Ovary (tissue), 9 donors: ENCODE results near the gene COL18A1. TPM values are rescaled to one million over a fixed set of nuclear protein-coding genes. Genes with fewer than 3 reads are reported as not detected.

Experiments used
- DNase-seq, 5 donors: peaks; one replicate each; pipeline ENCODE4 v3.0.0-alpha.2; 2019 to 2020
- H3K27ac ChIP-seq, 2 donors: fragments of 200-600 bp; one replicate each; pipeline versions ENCODE4 v1.5.1 to v1.8.0; 2019 to 2022
- H3K27me3 ChIP-seq: fragments of 200-600 bp; one replicate; pipeline ENCODE4 v1.8.0; 2022
- H3K36me3 ChIP-seq: fragments of 200-600 bp; sonication (generic); one replicate; pipeline ENCODE4 v1.5.1; 2019
- H3K4me1 ChIP-seq: one replicate; pipeline ENCODE4 v1.8.1; 2013; ENCODE audit warnings: mild to moderate bottlenecking, moderate library complexity; ENCODE audit not compliant: insufficient read depth
- H3K4me3 ChIP-seq: fragments of 200-600 bp; sonication (generic); one replicate; pipeline ENCODE4 v1.5.1; 2017
- H3K9me3 ChIP-seq, 2 donors: fragments of 200-600 bp in 1 of 2; sonication (generic) in 1 of 2; one replicate each; pipeline versions ENCODE4 v1.5.1 to v1.8.1; 2013 to 2019; ENCODE audit warnings: mild to moderate bottlenecking in 1 of 2, moderate library complexity in 1 of 2
- EP300 ChIP-seq: sonication (generic); formaldehyde crosslinking; IDR thresholded peaks from one replicate; pipeline ENCODE4 v1.6.1; 2017; ENCODE audit warnings: antibody characterized with exemption
- POLR2A ChIP-seq: fragments of 450-650 bp; IDR thresholded peaks from one replicate; pipeline ENCODE4 v1.6.1; 2017; ENCODE audit warnings: antibody characterized with exemption, mild to moderate bottlenecking, moderate library complexity
- WGBS, 3 donors: extraction: QIAGEN DNeasy Blood & Tissue Kit in 1 of 3; methylation state at CpG; one replicate each; pipeline versions ENCODE4 v1.1.5 to v1.1.7; 2013 to 2017; 5-methylcytosine and 5-hydroxymethylcytosine counted together
- intact Hi-C, 4 donors: fragments of 100-400 bp; cut with DNase I; formaldehyde crosslinking; loops; one replicate each; pipeline versions ENCODE4 v1.11.0 to v1.15.1; 2022 to 2023
- polyA plus RNA-seq, 2 donors: library from polyadenylated mRNA; stranded (reverse); fragments of 200-250 nt in 1 of 2; fragments of 350-450 nt in 1 of 2; fragmentation: Illumina TruSeq in 1 of 2; extraction: RNeasy Lipid Tissue Mini Kit (QIAGEN cat#74804) in 1 of 2; gene quantifications; one replicate each; pipeline ENCODE4 v1.2.3, GENCODE V29; 2013 to 2014
- total RNA-seq, 7 donors: library from RNA; depleted of rRNA in 2 of 7; stranded (reverse); fragments of >200 nt in 2 of 7; fragmentation: NEBNext Ultra II Directional in 3 of 7; extraction: Animal tissue kit (Norgen Biotek cat#: 25700) in 3 of 7; gene quantifications; one replicate each; pipeline versions ENCODE4 v1.1.0 to v1.2.4, GENCODE V29; 2016 to 2023
- TF ChIP-seq, protein P1 (sequence below), 3 donors: fragments of 450-650 bp in 2 of 3; fragments of 200-600 bp in 1 of 3; IDR thresholded peaks; one replicate each; pipeline versions ENCODE4 v1.5.1 to v1.8.0; 2016 to 2022; ENCODE audit warnings: antibody characterized with exemption in 3 of 3, mild to moderate bottlenecking in 1 of 3
- donor health status: DM: no; HTN: no; CAD: no; lungs with moderate emphysema.
- donor health status: DM: no; HTN: no; CAD: no.
- donor health status: Bipolar disorder and iron deficiency.
- donor health status: DM: yes; HTN: yes; CAD: no.
- donor health status: DM: no; HTN: no; CAD: no.
- donor health status: DM: yes; HTN: yes; CAD: no.

Gene COL18A1
- total and polyA plus RNA-seq, 9 donors = 11.1 to 353 (median 268) TPM

DNA sequence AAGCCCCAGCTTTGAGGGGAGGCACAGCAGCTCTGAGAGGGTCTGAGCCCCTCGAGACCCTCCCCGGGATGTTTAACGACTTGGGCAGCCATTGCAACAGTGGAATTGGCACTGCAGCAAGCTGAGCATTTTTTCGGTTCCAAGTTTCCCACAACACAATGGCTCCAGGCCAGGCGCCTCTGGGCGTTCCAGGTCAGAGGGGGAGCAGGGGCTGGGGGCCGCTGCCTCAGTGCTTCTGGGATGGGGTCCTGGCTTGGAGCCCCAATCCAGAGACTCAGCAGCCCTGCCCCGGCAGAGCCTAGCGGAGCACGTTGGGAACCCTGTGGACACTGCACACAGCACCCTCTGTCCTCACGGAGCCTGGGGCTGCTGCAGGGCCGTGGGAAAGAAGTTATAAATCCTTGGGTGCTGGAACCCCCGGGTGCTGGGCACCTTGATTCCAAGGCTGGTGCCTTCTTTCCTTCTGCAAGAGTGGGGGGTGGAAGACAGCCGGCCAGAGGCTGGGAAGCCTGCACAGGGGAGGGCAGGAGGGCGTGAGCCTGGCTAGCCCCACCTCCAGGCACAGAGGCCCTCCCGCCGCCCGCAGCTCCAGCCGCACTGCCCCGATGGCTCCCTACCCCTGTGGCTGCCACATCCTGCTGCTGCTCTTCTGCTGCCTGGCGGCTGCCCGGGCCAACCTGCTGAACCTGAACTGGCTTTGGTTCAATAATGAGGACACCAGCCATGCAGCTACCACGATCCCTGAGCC, 50.1 kb downstream of the COL18A1 start:
- peak in 2 of 5 donors; percentile 55 to 75 for DNase-seq
- no peak for TF ChIP-seq EP300
- no peaks in the 10 kb centered on the region for H3K36me3 ChIP-seq
- H3K9me3 ChIP-seq = no peaks in the 10 kb centered on the region
- intact Hi-C loops = loop anchor here in 1 of 4 donors (10.0 kb wide), 1 partner anchor 310 kb away; no protein-coding TSS in a partner anchor
- peaks cover 18% of the 10 kb centered on the region for H3K4me1 ChIP-seq
- no peak overlapping the region for H3K27ac ChIP-seq
- 6 to 9% (median 7%) methylated on average over 23 of the region's 23 CpGs for WGBS, 3 donors
- H3K27me3 ChIP-seq = no peaks in the 10 kb centered on the region
- peak overlapping the region; percentile 27 for H3K4me3 ChIP-seq

DNA sequence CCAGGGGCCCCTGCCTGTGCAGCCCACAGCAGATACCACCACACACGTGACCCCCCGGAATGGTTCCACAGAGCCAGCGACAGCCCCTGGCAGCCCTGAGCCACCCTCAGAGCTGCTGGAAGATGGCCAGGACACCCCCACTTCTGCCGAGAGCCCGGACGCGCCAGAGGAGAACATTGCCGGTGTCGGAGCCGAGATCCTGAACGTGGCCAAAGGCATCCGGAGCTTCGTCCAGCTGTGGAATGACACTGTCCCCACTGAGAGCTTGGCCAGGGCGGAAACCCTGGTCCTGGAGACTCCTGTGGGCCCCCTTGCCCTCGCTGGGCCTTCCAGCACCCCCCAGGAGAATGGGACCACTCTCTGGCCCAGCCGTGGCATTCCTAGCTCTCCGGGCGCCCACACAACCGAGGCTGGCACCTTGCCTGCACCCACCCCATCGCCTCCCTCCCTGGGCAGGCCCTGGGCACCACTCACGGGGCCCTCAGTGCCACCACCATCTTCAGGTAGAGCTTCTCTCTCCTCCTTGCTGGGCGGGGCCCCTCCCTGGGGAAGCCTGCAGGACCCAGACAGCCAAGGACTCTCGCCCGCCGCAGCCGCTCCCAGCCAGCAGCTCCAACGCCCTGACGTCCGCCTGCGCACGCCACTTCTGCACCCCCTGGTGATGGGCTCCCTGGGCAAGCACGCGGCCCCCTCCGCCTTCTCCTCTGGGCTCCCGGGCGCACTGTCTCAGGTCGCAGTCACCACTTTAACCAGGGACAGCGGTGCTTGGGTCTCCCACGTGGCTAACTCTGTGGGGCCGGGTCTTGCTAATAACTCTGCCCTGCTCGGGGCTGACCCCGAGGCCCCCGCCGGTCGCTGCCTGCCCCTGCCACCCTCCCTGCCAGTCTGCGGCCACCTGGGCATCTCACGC, 51.0 kb downstream of the COL18A1 start:
- Histone ChIP-seq H3K36me3 (no peaks in the 10 kb centered on the region), H3K27me3 (no peaks in the 10 kb centered on the region), H3K4me1 (peaks cover 15% of the 10 kb centered on the region), H3K4me3 (peak overlapping the region; percentile 27), H3K27ac (no peak overlapping the region), H3K9me3 (no peaks in the 10 kb centered on the region)
- WGBS, 3 donors = 63 to 70% (median 68%) methylated on average over 46 to 47 of the region's 47 CpGs
- intact Hi-C loops = loop anchor here in 1 of 4 donors (10.0 kb wide), 1 partner anchor 311 kb away; no protein-coding TSS in a partner anchor
- no peak for TF ChIP-seq POLR2A
- TF ChIP-seq EP300 = no peak
- TF ChIP-seq, protein P1, sequence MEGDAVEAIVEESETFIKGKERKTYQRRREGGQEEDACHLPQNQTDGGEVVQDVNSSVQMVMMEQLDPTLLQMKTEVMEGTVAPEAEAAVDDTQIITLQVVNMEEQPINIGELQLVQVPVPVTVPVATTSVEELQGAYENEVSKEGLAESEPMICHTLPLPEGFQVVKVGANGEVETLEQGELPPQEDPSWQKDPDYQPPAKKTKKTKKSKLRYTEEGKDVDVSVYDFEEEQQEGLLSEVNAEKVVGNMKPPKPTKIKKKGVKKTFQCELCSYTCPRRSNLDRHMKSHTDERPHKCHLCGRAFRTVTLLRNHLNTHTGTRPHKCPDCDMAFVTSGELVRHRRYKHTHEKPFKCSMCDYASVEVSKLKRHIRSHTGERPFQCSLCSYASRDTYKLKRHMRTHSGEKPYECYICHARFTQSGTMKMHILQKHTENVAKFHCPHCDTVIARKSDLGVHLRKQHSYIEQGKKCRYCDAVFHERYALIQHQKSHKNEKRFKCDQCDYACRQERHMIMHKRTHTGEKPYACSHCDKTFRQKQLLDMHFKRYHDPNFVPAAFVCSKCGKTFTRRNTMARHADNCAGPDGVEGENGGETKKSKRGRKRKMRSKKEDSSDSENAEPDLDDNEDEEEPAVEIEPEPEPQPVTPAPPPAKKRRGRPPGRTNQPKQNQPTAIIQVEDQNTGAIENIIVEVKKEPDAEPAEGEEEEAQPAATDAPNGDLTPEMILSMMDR (IDR thresholded peaks at IDR 0.05) = no peak
- peak in 3 of 5 donors; percentile 58 to 66 (median 58) for DNase-seq

- Histone ChIP-seq H3K4me3 (no peak overlapping the region), H3K9me3 (no peaks in the 10 kb centered on the region), H3K27me3 (no peaks in the 10 kb centered on the region), H3K36me3 (no peaks in the 10 kb centered on the region), H3K4me1 (peaks cover 15% of the 10 kb centered on the region), H3K27ac (no peak overlapping the region)
- WGBS, 3 donors = 86 to 90% (median 86%) methylated on average over 38 of the region's 38 CpGs
- TF ChIP-seq EP300 (no peak), POLR2A (no peak)
- TF ChIP-seq, protein P1 (IDR thresholded peaks at IDR 0.05) = no peak
- DNase-seq = peak in 2 of 5 donors; percentile 25 to 46
- intact Hi-C loops = loop anchor here in 1 of 4 donors (10.0 kb wide), 1 partner anchor 312 kb away; no protein-coding TSS in a partner anchor
Observed at GRCh38 chr21:45456584-45457160, 51.7 kb downstream of the COL18A1 start.

DNA sequence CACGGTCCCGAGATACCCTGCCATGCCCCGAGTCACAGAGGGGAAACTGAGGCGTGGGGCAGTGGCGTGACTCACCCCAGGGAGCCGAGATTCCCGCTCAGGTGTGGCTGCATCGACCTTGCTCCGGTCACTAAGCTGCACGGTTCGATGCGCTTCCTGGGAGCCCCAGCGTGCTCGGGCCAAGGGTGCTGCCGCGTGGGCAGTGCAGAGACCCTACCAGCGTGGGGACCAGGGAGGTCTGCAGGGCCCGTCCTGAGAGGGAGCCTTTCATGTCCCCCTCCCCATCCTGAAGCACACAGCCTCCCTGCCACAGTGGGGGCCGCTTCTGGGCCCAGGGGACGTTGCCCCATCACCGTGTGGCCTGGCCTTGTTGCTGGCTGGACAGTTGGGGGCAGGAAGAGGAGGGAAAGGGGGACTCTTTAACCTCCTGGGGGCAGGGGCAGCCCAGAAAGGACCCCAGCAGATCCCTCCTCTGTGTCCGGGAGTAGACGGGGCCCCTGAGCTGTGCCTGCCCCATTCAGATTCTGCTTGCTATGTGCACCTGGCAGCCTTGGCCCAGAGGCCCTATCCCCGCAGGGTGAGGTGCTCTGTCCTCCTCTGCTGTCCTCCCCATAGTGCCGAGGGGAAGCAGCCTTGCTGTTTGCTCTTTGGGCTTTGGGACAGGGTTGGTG, 52.3 kb downstream of the COL18A1 start:
- TF ChIP-seq, protein P1 (IDR thresholded peaks at IDR 0.05) = no peak
- TF ChIP-seq POLR2A (no peak), EP300 (no peak)
- H3K9me3 ChIP-seq = no peaks in the 10 kb centered on the region
- no peaks in the 10 kb centered on the region for H3K27me3 ChIP-seq
- peak in 1 of 5 donors; percentile 34 for DNase-seq
- H3K36me3 ChIP-seq = no peaks in the 10 kb centered on the region
- 79 to 87% (median 83%) methylated on average over 21 to 25 of the region's 25 CpGs for WGBS, 3 donors
- no peak overlapping the region for H3K4me3 ChIP-seq
- no peak overlapping the region for H3K27ac ChIP-seq
- H3K4me1 ChIP-seq = peaks cover 15% of the 10 kb centered on the region
- intact Hi-C loops = loop anchor here in 1 of 4 donors (10.0 kb wide), 1 partner anchor 312 kb away; no protein-coding TSS in a partner anchor
